B cell (primary cell): Measurements from ENCODE around the gene MCTP1. TPM values are rescaled to one million over a fixed set of nuclear protein-coding genes. Genes with fewer than 3 reads are reported as not detected.

Experiments
- ATAC-seq: fragments of 200-7000 bp; cut with Tn5 transposase; one replicate; pipeline ENCODE4 v1.10.0; 2021; ENCODE audit warnings: low read depth, mild to moderate bottlenecking, moderate number of reproducible peaks, moderate library complexity
- CTCF ChIA-PET: fragments of 350-600 bp; sonication (Branson Sonifier 250); formaldehyde crosslinking; loops from one replicate; lab custom pipeline; 2021; ENCODE audit warnings: antibody characterized with exemption, inconsistent platforms; lab: Charles Lee
- POLR2A ChIA-PET: fragments of 350-600 bp; sonication (Branson Sonifier 250); formaldehyde crosslinking; loops from one replicate; lab custom pipeline; 2021; ENCODE audit warnings: antibody characterized with exemption; lab: Charles Lee
- DNase-seq: peaks from one replicate; pipeline ENCODE4 v3.0.0; 2013
- H2AFZ ChIP-seq: 2 replicates; pipeline ENCODE4 v1.6.1; 2012; ENCODE audit warnings: mild to moderate bottlenecking, low read depth, low read length; ENCODE audit not compliant: insufficient read depth, poor library complexity, severe bottlenecking
- H3K27ac ChIP-seq, 2 donors: 1 replicate in 1 of 2; 2 replicates in 1 of 2; pipeline ENCODE4 v1.5.1; 2012 to 2013; ENCODE audit warnings: low read length in 2 of 2, mild to moderate bottlenecking in 2 of 2, moderate library complexity in 1 of 2
- H3K27me3 ChIP-seq, 4 experiments: fragments of 200-600 bp in 1 of 4; sonication (generic) in 1 of 4; replicated peaks in 1 of 4; 1 replicate in 2 of 4; 2 replicates in 2 of 4; pipeline versions ENCODE4 v1.6.1 to v1.7.0; 2013 to 2016; ENCODE audit warnings: low read length in 3 of 4, mild to moderate bottlenecking in 2 of 4, mixed read lengths in 1 of 4, moderate library complexity in 1 of 4; ENCODE audit not compliant: insufficient read depth in 4 of 4, control insufficient read depth in 3 of 4; ENCODE audit errors: control extremely low read depth in 1 of 4
- H3K36me3 ChIP-seq, 2 experiments: replicated peaks in 1 of 2; 1 replicate in 1 of 2; 2 replicates in 1 of 2; pipeline versions ENCODE4 v1.6.1 to v1.7.1; 2013; ENCODE audit warnings: low read length in 1 of 2; ENCODE audit not compliant: insufficient read depth in 2 of 2, control insufficient read depth in 1 of 2; ENCODE audit errors: control extremely low read depth in 1 of 2, extremely low read depth in 1 of 2
- H3K4me1 ChIP-seq, 2 donors: fragments of 200-600 bp in 1 of 2; sonication (generic) in 1 of 2; 1 replicate in 1 of 2; 2 replicates in 1 of 2; pipeline versions ENCODE4 v1.5.1 to v1.6.1; 2013 to 2017; ENCODE audit warnings: low read length in 2 of 2; ENCODE audit not compliant: control insufficient read depth in 2 of 2, insufficient read depth in 2 of 2
- H3K4me2 ChIP-seq: replicated peaks from 2 replicates; pipeline ENCODE3; 2012; ENCODE audit warnings: mild to moderate bottlenecking, low read depth, low read length; ENCODE audit not compliant: poor library complexity, severe bottlenecking
- H3K4me3 ChIP-seq, 5 experiments: fragments of 200-600 bp in 1 of 5; sonication (generic) in 1 of 5; 1 replicate in 3 of 5; 2 replicates in 2 of 5; pipeline versions ENCODE4 v1.5.1 to v1.7.0; 2011 to 2016; ENCODE audit warnings: low read length in 4 of 5, mild to moderate bottlenecking in 4 of 5, low read depth in 2 of 5, control low read depth in 1 of 5, moderate library complexity in 1 of 5; ENCODE audit not compliant: insufficient read depth in 1 of 5; ENCODE audit errors: control extremely low read depth in 1 of 5, extremely low read depth in 1 of 5
- H3K79me2 ChIP-seq: fragments of 200-600 bp; sonication (generic); one replicate; pipeline ENCODE4 v1.6.0; 2016; ENCODE audit warnings: low read length; ENCODE audit not compliant: control insufficient read depth, insufficient read depth
- H3K9ac ChIP-seq: fragments of 200-600 bp; sonication (generic); 2 replicates; pipeline ENCODE4 v1.6.1; 2017; ENCODE audit warnings: mild to moderate bottlenecking, low read length, moderate library complexity
- H3K9me3 ChIP-seq, 3 donors: one replicate each; pipeline versions ENCODE4 v1.6.1 to v1.7.1; 2013; ENCODE audit warnings: low read length in 2 of 3; ENCODE audit not compliant: control insufficient read depth in 2 of 3, insufficient read depth in 1 of 3; ENCODE audit errors: control extremely low read depth in 1 of 3
- H4K20me1 ChIP-seq: 2 replicates; pipeline ENCODE4 v1.6.0; 2012; ENCODE audit warnings: mild to moderate bottlenecking, low read length; ENCODE audit not compliant: insufficient read depth, control insufficient read depth, poor library complexity, severe bottlenecking
- H3K27ac Mint-ChIP-seq: one replicate; pipeline ENCODE4 v1.8.0; 2021; ENCODE audit warnings: mixed read lengths
- H3K27me3 Mint-ChIP-seq: one replicate; pipeline ENCODE4 v1.8.0; 2021; ENCODE audit warnings: mixed read lengths
- H3K4me1 Mint-ChIP-seq: one replicate; pipeline ENCODE4 v1.8.0; 2021; ENCODE audit warnings: mixed read lengths
- H3K4me3 Mint-ChIP-seq: one replicate; pipeline ENCODE4 v1.8.0; 2021; ENCODE audit warnings: mixed read lengths
- H3K9me3 Mint-ChIP-seq: one replicate; pipeline ENCODE4 v1.8.0; 2022; ENCODE audit warnings: mixed read lengths; ENCODE audit not compliant: insufficient read depth
- CTCF ChIP-seq: fragments of 200-600 bp; IDR thresholded peaks from one replicate; pipeline ENCODE4 v1.8.0; 2022; ENCODE audit warnings: antibody characterized with exemption, mild to moderate bottlenecking
- EZH2 ChIP-seq: IDR thresholded peaks from 2 replicates; pipeline ENCODE4 v1.6.1; 2012; ENCODE audit warnings: borderline replicate concordance, low read depth, mild to moderate bottlenecking, moderate library complexity, low read length; ENCODE audit not compliant: insufficient read depth, poor library complexity, severe bottlenecking
- WGBS: methylation state at CpG from one replicate; pipeline ENCODE4 v1.1.5; 2013; ENCODE audit warnings: missing lambda C conversion rate; ENCODE audit not compliant: insufficient coverage; 5-methylcytosine and 5-hydroxymethylcytosine counted together
- intact Hi-C: fragments of 100-400 bp; cut with micrococcal nuclease; formaldehyde crosslinking; loops from one replicate; pipeline ENCODE4 v1.10.0; 2022
- polyA plus RNA-seq: library from polyadenylated mRNA; depleted of rRNA; stranded (reverse); fragments of >200 nt; gene quantifications from 2 replicates; pipeline ENCODE4 v1.2.3, GENCODE V29; 2012
- total RNA-seq, 2 donors: library from RNA; stranded (reverse); fragments of 120-200 nt in 1 of 2; gene quantifications; 1 replicate in 1 of 2; 2 replicates in 1 of 2; pipeline versions ENCODE4 v1.2.3 to v1.2.4, GENCODE V29; 2013 to 2022

The MCTP1 gene
- total and polyA plus RNA-seq, 2 donors (not counting 1 experiment from before 2014, with no cell fraction given) = 0.42 to 2.5 TPM

- no peaks in the 10 kb centered on the region for H3K27me3 Mint-ChIP-seq
- DNase-seq (no peak), ATAC-seq (no peak)
- Histone ChIP-seq H3K79me2 (no peaks in the 10 kb centered on the region), H4K20me1 (no peaks in the 10 kb centered on the region), H2AFZ (no peak overlapping the region), H3K9me3 (no peaks in the 10 kb centered on the region), H3K27ac (no peak overlapping the region), H3K9ac (no peak overlapping the region), H3K4me3 (no peak overlapping the region), H3K27me3 (no peaks in the 10 kb centered on the region), H3K4me1 (no peaks in the 10 kb centered on the region), H3K36me3 (no peaks in the 10 kb centered on the region), H3K4me2 (no peak overlapping the region)
- CTCF ChIA-PET = no interaction called here
- no peaks in the 10 kb centered on the region for H3K9me3 Mint-ChIP-seq
- WGBS = no CpG with 5 or more reads among the region's 1 CpG
- no peak overlapping the region for H3K27ac Mint-ChIP-seq
- H3K4me1 Mint-ChIP-seq = no peaks in the 10 kb centered on the region
- TF ChIP-seq EZH2 (no peak), CTCF (no peak)
- intact Hi-C loops = no loop called here
- POLR2A ChIA-PET = no interaction called here
- H3K4me3 Mint-ChIP-seq = no peak overlapping the region
Measured at GRCh38 chr5:95100551-95100950, 184.3 kb downstream of the MCTP1 start.

- intact Hi-C loops = no loop called here
- no peaks in the 10 kb centered on the region for H3K9me3 Mint-ChIP-seq
- DNase-seq (no peak), ATAC-seq (no peak)
- Histone ChIP-seq H3K36me3 (no peaks in the 10 kb centered on the region), H3K27me3 (no peaks in the 10 kb centered on the region), H2AFZ (no peak overlapping the region), H3K9ac (no peak overlapping the region), H4K20me1 (no peaks in the 10 kb centered on the region), H3K27ac (no peak overlapping the region), H3K9me3 (no peaks in the 10 kb centered on the region), H3K4me1 (no peaks in the 10 kb centered on the region), H3K4me2 (no peak overlapping the region), H3K4me3 (no peak overlapping the region), H3K79me2 (no peaks in the 10 kb centered on the region)
- no peak overlapping the region for H3K4me3 Mint-ChIP-seq
- no peaks in the 10 kb centered on the region for H3K27me3 Mint-ChIP-seq
- no peaks in the 10 kb centered on the region for H3K4me1 Mint-ChIP-seq
- TF ChIP-seq EZH2 = no peak
- no peak for TF ChIP-seq CTCF
- H3K27ac Mint-ChIP-seq = no peak overlapping the region
- no CpG with 5 or more reads among the region's 2 CpGs for WGBS
- POLR2A ChIA-PET = no interaction called here
- CTCF ChIA-PET = no interaction called here
Measured at GRCh38 chr5:95098012-95098411, 186.9 kb downstream of the MCTP1 start.
